ENCODE results near the gene HS3ST6.

Gene HS3ST6

GRCh38 chr16:1874854-1875253 lies 43.4 kb downstream of the HS3ST6 start:
- DNase-seq = no peak

- DNase-seq = peak; percentile 85
These were observed 46.1 kb downstream of the HS3ST6 start, which contains the start of gene MEIOB for GRCh38 chr16:1871974-1872635. TSS of gene MEIOB (minus strand) at chr16:1872164. CDS start at chr16:1868175, 3,989 bp downstream.

GRCh38 chr16:1870365-1871082 lies 47.7 kb downstream of the HS3ST6 start:
- DNase-seq = peak; percentile 13

GRCh38 chr16:1865902-1866690 lies 52.1 kb downstream of the HS3ST6 start:
- DNase-seq = peak; percentile 2

GRCh38 chr16:1863681-1864460 lies 54.3 kb downstream of the HS3ST6 start:
- no peak for DNase-seq

GRCh38 chr16:1862394-1862793 lies 55.8 kb downstream of the HS3ST6 start:
- DNase-seq = no peak

GRCh38 chr16:1861730-1862129 lies 56.5 kb downstream of the HS3ST6 start:
- no peak for DNase-seq

Measured in activated CD8-positive, alpha-beta memory T cell treated with anti-CD3 and anti-CD28 coated beads, Interleukin-2, amount 50 U/mL, for 48 hours (primary cell).